HCT116 (cell line): Measurements from ENCODE around the gene DNAH7. TPM values are rescaled to one million over a fixed set of nuclear protein-coding genes. Genes with fewer than 3 reads are reported as not detected.

ENCODE experiments used
- ATAC-seq: fragments of 200-7000 bp; cut with Tn5 transposase; 2 replicates; pipeline ENCODE4 v1.9.1; 2020; ENCODE audit warnings: mild to moderate bottlenecking, moderate library complexity
- BruUV-seq: library from RNA; stranded (reverse); fragments of 400-500 nt; replicated peaks from 2 replicates; lab custom pipeline; 2021; lab: Mats Ljungman, UMichigan
- CTCF ChIA-PET: fragments of 300-600 bp; sonication (Branson Sonifier 250); formaldehyde crosslinking; loops from one replicate; lab custom pipeline; 2021; ENCODE audit warnings: antibody characterized with exemption; lab: Charles Lee
- POLR2A ChIA-PET: fragments of 300-600, 350-600 bp; sonication (Branson Sonifier 250); formaldehyde crosslinking; loops from one replicate; lab custom pipeline; 2021; ENCODE audit warnings: antibody characterized with exemption; lab: Charles Lee
- RAD21 ChIA-PET, 2 experiments: fragments of 300-600 bp; sonication (Branson Sonifier 250); formaldehyde crosslinking; loops; one replicate each; lab custom pipeline; 2023; ENCODE audit warnings: low total read pairs in 2 of 2; ENCODE audit not compliant: uncharacterized antibody in 2 of 2, unreplicated experiment in 2 of 2, low non-redundant PET in 1 of 2; lab: Charles Lee
- DNase-seq: peaks from one replicate; pipeline ENCODE4 v3.0.0-alpha.2; 2010; ENCODE audit warnings: low read depth, low spot score
- H2AFZ ChIP-seq: fragments of 200-600 bp; shearing (Covaris generic), sonication (generic); 2 replicates; pipeline ENCODE4 v1.6.1; 2017; ENCODE audit warnings: low read depth, mixed run types, mixed read lengths, antibody characterized with exemption, low read length; ENCODE audit not compliant: poor library complexity, severe bottlenecking
- H3K27ac ChIP-seq: 2 replicates; pipeline ENCODE4 v1.5.1; 2012; ENCODE audit warnings: low read depth, low read length
- H3K27me3 ChIP-seq: fragments of 200-600 bp; sonication (generic); 2 replicates; pipeline ENCODE4 v1.6.1; 2016; ENCODE audit warnings: mixed run types, low read length, mixed read lengths; ENCODE audit not compliant: insufficient read depth
- H3K36me3 ChIP-seq, 2 experiments: fragments of 200-500 bp in 1 of 2; fragments of 200-600 bp in 1 of 2; sonication (Bioruptor generic) in 1 of 2; sonication (generic) in 1 of 2; 2 replicates each; pipeline versions ENCODE4 v1.5.1 to v1.6.1; 2014 to 2016; ENCODE audit warnings: low read length in 2 of 2, inconsistent platforms in 1 of 2, mixed read lengths in 1 of 2, mixed run types in 1 of 2; ENCODE audit not compliant: insufficient read depth in 2 of 2, control insufficient read depth in 1 of 2
- H3K4me1 ChIP-seq, 2 experiments: fragments of 200-600 bp in 1 of 2; sonication (generic) in 1 of 2; 2 replicates each; pipeline versions ENCODE4 v1.5.1 to v1.6.1; 2012 to 2017; ENCODE audit warnings: low read length in 2 of 2, inconsistent platforms in 1 of 2, mild to moderate bottlenecking in 1 of 2, mixed read lengths in 1 of 2, mixed run types in 1 of 2, moderate library complexity in 1 of 2; ENCODE audit not compliant: insufficient read depth in 2 of 2, control insufficient read depth in 1 of 2
- H3K4me2 ChIP-seq: fragments of 200-600 bp; sonication (generic); 2 replicates; pipeline ENCODE4 v1.6.1; 2017; ENCODE audit warnings: mixed run types, low read length, mixed read lengths
- H3K4me3 ChIP-seq, 2 experiments: fragments of 200-600 bp in 1 of 2; sonication (generic) in 1 of 2; replicated peaks in 1 of 2; 2 replicates each; pipeline ENCODE4 v1.5.1; 2011 to 2016; ENCODE audit warnings: low read length in 2 of 2, control low read depth in 1 of 2, low read depth in 1 of 2, mild to moderate bottlenecking in 1 of 2, mixed read lengths in 1 of 2, mixed run types in 1 of 2
- H3K79me2 ChIP-seq: fragments of 200-600 bp; sonication (generic); 2 replicates; pipeline ENCODE4 v1.6.1; 2017; ENCODE audit warnings: mild to moderate bottlenecking, mixed run types, low read length, moderate library complexity, mixed read lengths; ENCODE audit not compliant: insufficient read depth
- H3K9ac ChIP-seq: fragments of 200-600 bp; sonication (generic); 2 replicates; pipeline ENCODE4 v1.6.1; 2016; ENCODE audit warnings: low read length, mixed read lengths
- H3K9me2 ChIP-seq: fragments of 200-600 bp; sonication (generic), shearing (Covaris generic); 2 replicates; pipeline ENCODE4 v1.6.1; 2017; ENCODE audit warnings: mixed run types, mild to moderate bottlenecking, moderate library complexity; ENCODE audit not compliant: insufficient read depth
- H3K9me3 ChIP-seq, 2 experiments: fragments of 200-500 bp in 1 of 2; fragments of 200-600 bp in 1 of 2; sonication (Bioruptor generic) in 1 of 2; sonication (generic) in 1 of 2; 2 replicates each; pipeline ENCODE4 v1.6.1; 2014 to 2017; ENCODE audit warnings: low read length in 2 of 2, mixed read lengths in 2 of 2, inconsistent platforms in 1 of 2, low read depth in 1 of 2, mild to moderate bottlenecking in 1 of 2, mixed run types in 1 of 2, moderate library complexity in 1 of 2; ENCODE audit not compliant: control insufficient read depth in 1 of 2, insufficient read depth in 1 of 2
- H4K20me1 ChIP-seq: fragments of 200-600 bp; sonication (generic), shearing (Covaris generic); 2 replicates; pipeline ENCODE4 v1.6.1; 2017; ENCODE audit warnings: mixed run types, mild to moderate bottlenecking, moderate library complexity; ENCODE audit not compliant: insufficient read depth
- ATF3 ChIP-seq: IDR thresholded peaks from 2 replicates; pipeline ENCODE4 v1.6.1; 2012
- CBX3 ChIP-seq: IDR thresholded peaks from 2 replicates; pipeline ENCODE4 v1.6.1; 2012; ENCODE audit warnings: low read depth
- CEBPB ChIP-seq: IDR thresholded peaks from 2 replicates; pipeline ENCODE4 v1.6.1; 2012; ENCODE audit warnings: low read depth
- CTCF ChIP-seq, 3 experiments: fragments of 200-600 bp in 1 of 3; sonication (generic) in 1 of 3; IDR thresholded peaks in 2 of 3; conservative IDR thresholded peaks in 1 of 3; 2 replicates each; pipeline ENCODE4 v1.5.1; 2012 to 2017; ENCODE audit warnings: low read depth in 2 of 3, low read length in 2 of 3, antibody characterized with exemption in 1 of 3, borderline replicate concordance in 1 of 3, control low read depth in 1 of 3, mild to moderate bottlenecking in 1 of 3, mixed read lengths in 1 of 3, mixed run types in 1 of 3, moderate library complexity in 1 of 3; ENCODE audit not compliant: insufficient read depth in 1 of 3
- ELF1 ChIP-seq: IDR thresholded peaks from 2 replicates; pipeline ENCODE4 v1.6.1; 2012; ENCODE audit warnings: low read depth, borderline replicate concordance
- EZH2phosphoT487 ChIP-seq: fragments of 200-600 bp; IDR thresholded peaks from 2 replicates; pipeline ENCODE4 v1.6.1; 2018; ENCODE audit warnings: antibody characterized with exemption, borderline replicate concordance
- FOSL1 ChIP-seq: IDR thresholded peaks from 2 replicates; pipeline ENCODE4 v1.6.1; 2012; ENCODE audit warnings: low read depth
- JUND ChIP-seq: IDR thresholded peaks from 2 replicates; pipeline ENCODE4 v1.6.1; 2012
- MAX ChIP-seq: IDR thresholded peaks from 2 replicates; pipeline ENCODE4 v1.6.1; 2012
- POLR2A ChIP-seq: IDR thresholded peaks from 2 replicates; pipeline ENCODE4 v1.7.0; 2011; ENCODE audit warnings: borderline replicate concordance; ENCODE audit not compliant: insufficient read depth, insufficient read length; ENCODE audit errors: extremely low read depth
- POLR2AphosphoS5 ChIP-seq: IDR thresholded peaks from 2 replicates; pipeline ENCODE4 v1.6.1; 2011; ENCODE audit warnings: mild to moderate bottlenecking, low read depth, low read length, moderate library complexity
- RAD21 ChIP-seq: IDR thresholded peaks from 2 replicates; pipeline ENCODE4 v1.6.1; 2012; ENCODE audit warnings: low read depth, mild to moderate bottlenecking
- REST ChIP-seq: IDR thresholded peaks from 2 replicates; pipeline ENCODE4 v1.6.1; 2012; ENCODE audit warnings: low read depth
- SIN3A ChIP-seq: IDR thresholded peaks from 2 replicates; pipeline ENCODE4 v1.6.1; 2012; ENCODE audit warnings: low read depth
- SP1 ChIP-seq: IDR thresholded peaks from 2 replicates; pipeline ENCODE4 v1.6.1; 2012; ENCODE audit warnings: low read depth
- SRF ChIP-seq: IDR thresholded peaks from 2 replicates; pipeline ENCODE4 v1.6.1; 2012; ENCODE audit warnings: low read depth
- YY1 ChIP-seq: IDR thresholded peaks from 2 replicates; pipeline ENCODE4 v1.6.1; 2011; ENCODE audit warnings: low read length, low read depth, moderate library complexity, mild to moderate bottlenecking; ENCODE audit not compliant: insufficient replicate concordance; ENCODE audit errors: extremely low read depth
- ZBTB33 ChIP-seq: IDR thresholded peaks from 2 replicates; pipeline ENCODE4 v1.6.1; 2011; ENCODE audit warnings: mild to moderate bottlenecking, low read length, moderate library complexity; ENCODE audit not compliant: insufficient replicate concordance; ENCODE audit errors: extremely low read depth
- ZFX ChIP-seq: fragments of 450-650 bp; IDR thresholded peaks from 2 replicates; pipeline ENCODE4 v1.6.1; 2017
- ZNF274 ChIP-seq: fragments of 200-500 bp; sonication (Bioruptor generic); IDR thresholded peaks from 2 replicates; pipeline ENCODE4 v1.6.1; 2014; ENCODE audit warnings: mild to moderate bottlenecking, low read depth, low read length, inconsistent platforms
- intact Hi-C: fragments of 100-400 bp; cut with micrococcal nuclease; formaldehyde crosslinking; loops from 2 replicates; pipeline ENCODE4 v1.10.0; 2022
- total RNA-seq: library from RNA; stranded (reverse); gene quantifications from one replicate; pipeline ENCODE4 v1.2.1, GENCODE V29; 2021; ENCODE audit not compliant: unreplicated experiment

DNAH7 gene
- total RNA-seq, 1 experiment from 2014 or later: not detected

GRCh38 chr2:195732574-195732973 lies 336.1 kb downstream of the DNAH7 start:
- Histone ChIP-seq H3K27ac (no peak overlapping the region), H3K79me2 (no peaks in the 10 kb centered on the region), H3K9me3 (no peaks in the 10 kb centered on the region), H3K4me3 (no peak overlapping the region), H2AFZ (no peak overlapping the region), H3K4me2 (no peak overlapping the region), H3K36me3 (peaks cover 3% of the 10 kb centered on the region in 2 experiments; a peak in 1 of 4 replicates), H3K27me3 (no peaks in the 10 kb centered on the region), H3K9me2 (no peaks in the 10 kb centered on the region), H3K4me1 (no peaks in the 10 kb centered on the region), H3K9ac (no peak overlapping the region), H4K20me1 (no peaks in the 10 kb centered on the region; the same call in 1 of the 2 replicates)
- BruUV-seq: no TSS peak
- intact Hi-C loops: no loop called here
- ATAC-seq (no peak), DNase-seq (no peak)
- no peak for TF ChIP-seq ATF3
- TF ChIP-seq CBX3: no peak
- TF ChIP-seq ZNF274: no peak
- TF ChIP-seq FOSL1: no peak
- TF ChIP-seq POLR2AphosphoS5: no peak
- no peak for TF ChIP-seq CEBPB
- TF ChIP-seq EZH2phosphoT487: no peak
- TF ChIP-seq JUND: no peak
- no peak for TF ChIP-seq ZFX
- TF ChIP-seq YY1: no peak
- TF ChIP-seq MAX: no peak
- TF ChIP-seq SP1: no peak
- no peak for TF ChIP-seq ELF1
- TF ChIP-seq REST: no peak
- no peak for TF ChIP-seq SIN3A
- no peak for TF ChIP-seq ZBTB33
- no peak for TF ChIP-seq CTCF (IDR thresholded peaks at IDR 0.05 in 2 of 3, conservative IDR thresholded peaks at IDR 0.05 in 1 of 3; ENCODE audit: borderline replicate concordance in 1 of 3, insufficient read depth in 1 of 3, low read depth in 2 of 3, low read length in 2 of 3)
- no peak for TF ChIP-seq POLR2A
- TF ChIP-seq SRF: no peak
- no peak for TF ChIP-seq RAD21
- CTCF ChIA-PET: no interaction called here
- POLR2A ChIA-PET: no interaction called here
- RAD21 ChIA-PET: no interaction called here
